HG02588 (cell line): ENCODE data around the gene TMEM231.
"Not testable (repeated sequence)": the region's sequence is repeated elsewhere in the genome, so short reads cannot be mapped to it uniquely, and the experiment has no call there.

ENCODE experiments used
- ATAC-seq: cut with Tn5 transposase; IDR thresholded peaks from one replicate; pipeline ENCODE4 v1.9.1; 2021; ENCODE audit warnings: mild to moderate bottlenecking, moderate library complexity; ENCODE audit not compliant: unreplicated experiment

Gene TMEM231, protein sequence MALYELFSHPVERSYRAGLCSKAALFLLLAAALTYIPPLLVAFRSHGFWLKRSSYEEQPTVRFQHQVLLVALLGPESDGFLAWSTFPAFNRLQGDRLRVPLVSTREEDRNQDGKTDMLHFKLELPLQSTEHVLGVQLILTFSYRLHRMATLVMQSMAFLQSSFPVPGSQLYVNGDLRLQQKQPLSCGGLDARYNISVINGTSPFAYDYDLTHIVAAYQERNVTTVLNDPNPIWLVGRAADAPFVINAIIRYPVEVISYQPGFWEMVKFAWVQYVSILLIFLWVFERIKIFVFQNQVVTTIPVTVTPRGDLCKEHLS

DNA sequence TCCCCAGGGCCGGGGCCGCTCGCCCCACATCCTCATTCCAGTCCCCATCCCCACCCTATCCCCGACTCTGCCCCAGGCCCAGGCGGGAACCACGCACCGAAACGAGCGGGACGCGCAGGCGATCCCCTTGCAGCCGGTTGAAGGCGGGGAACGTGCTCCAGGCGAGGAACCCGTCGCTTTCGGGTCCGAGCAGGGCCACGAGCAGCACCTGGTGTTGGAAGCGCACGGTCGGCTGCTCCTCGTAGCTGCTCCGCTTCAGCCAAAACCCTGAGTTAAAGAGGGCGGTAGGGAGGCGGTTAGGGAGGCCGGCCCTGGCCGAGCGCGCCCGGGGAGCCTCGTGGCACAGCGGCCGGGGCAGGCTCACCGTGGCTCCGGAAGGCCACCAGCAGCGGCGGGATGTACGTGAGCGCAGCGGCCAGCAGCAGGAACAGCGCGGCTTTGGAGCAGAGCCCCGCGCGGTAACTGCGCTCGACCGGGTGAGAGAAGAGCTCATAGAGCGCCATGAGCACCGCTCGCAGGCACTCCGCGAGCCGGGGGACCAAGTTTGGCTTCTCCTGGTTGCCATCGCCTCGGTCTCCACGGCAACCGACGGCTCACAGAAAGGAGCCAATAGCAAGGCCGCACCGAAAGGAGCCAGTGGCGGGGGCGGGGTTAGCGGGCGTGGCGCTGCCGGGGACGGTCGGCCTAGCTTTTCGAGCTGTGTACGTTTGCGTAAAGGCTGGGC, at the start of gene TMEM231:
Gene TMEM231, minus strand, starts transcription at position 546 of the 724 bp plus-strand sequence. Its CDS starts 43 bp downstream, at position 503.
- ATAC-seq = peak; percentile 97

DNA sequence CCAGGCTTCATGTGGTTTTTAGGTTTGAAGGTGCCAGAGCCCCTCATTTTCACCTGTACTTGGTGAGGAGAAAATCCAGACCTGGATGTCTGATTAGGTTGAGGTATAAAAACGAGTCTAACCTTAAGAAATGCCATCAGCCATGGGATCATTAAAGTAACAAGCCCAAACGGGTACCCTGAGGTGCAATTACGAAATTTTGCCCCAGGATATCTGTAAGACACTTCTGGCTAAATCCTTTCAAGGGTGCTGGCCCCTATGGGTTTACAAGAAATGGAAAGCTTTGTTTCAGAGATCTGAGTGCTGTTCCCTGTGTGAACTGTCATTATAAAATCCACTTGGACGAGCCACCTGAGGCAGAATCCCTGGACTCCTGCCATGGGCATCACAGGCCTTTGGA, 47.2 kb upstream of the TMEM231 start:
- no peak for ATAC-seq

DNA sequence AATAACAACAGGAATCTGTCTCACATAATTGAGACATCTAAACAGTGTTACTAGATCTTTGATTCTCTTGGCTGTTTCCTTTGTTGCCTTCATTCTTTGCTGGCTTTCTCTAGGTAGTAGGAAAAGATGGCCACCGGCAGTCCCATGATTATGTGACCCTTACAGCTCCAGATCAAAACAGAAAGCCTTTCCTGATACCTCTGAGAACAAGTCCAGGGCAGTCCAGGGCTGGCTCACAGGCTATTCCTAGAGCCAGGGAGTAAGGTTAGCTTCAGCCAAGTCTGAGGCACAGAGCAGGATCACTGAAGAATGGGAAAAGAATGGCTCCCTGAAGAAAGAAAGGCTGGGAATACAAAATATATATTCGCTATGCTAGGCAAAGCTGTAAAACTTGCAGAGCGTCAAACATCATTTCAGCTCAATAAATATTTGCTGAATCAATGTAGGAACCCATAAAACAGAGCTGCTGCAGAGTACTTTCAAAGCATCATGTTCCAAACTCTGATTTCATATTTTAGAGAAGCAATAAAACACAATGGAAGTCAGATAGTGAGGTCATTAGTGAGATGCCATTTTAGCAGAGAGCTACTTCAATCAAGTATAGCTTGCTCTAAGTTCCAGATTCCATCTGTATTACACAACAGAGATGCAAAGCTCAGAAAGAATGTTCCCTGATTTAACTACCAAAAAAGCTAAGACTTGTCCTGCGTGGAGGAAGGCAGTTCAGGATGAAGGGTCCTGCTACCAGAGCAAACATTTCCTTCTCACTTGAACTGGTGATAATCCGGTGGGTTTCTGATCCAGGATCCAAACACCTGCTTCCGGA, 43.6 kb upstream of the TMEM231 start:
- no peak for ATAC-seq

DNA sequence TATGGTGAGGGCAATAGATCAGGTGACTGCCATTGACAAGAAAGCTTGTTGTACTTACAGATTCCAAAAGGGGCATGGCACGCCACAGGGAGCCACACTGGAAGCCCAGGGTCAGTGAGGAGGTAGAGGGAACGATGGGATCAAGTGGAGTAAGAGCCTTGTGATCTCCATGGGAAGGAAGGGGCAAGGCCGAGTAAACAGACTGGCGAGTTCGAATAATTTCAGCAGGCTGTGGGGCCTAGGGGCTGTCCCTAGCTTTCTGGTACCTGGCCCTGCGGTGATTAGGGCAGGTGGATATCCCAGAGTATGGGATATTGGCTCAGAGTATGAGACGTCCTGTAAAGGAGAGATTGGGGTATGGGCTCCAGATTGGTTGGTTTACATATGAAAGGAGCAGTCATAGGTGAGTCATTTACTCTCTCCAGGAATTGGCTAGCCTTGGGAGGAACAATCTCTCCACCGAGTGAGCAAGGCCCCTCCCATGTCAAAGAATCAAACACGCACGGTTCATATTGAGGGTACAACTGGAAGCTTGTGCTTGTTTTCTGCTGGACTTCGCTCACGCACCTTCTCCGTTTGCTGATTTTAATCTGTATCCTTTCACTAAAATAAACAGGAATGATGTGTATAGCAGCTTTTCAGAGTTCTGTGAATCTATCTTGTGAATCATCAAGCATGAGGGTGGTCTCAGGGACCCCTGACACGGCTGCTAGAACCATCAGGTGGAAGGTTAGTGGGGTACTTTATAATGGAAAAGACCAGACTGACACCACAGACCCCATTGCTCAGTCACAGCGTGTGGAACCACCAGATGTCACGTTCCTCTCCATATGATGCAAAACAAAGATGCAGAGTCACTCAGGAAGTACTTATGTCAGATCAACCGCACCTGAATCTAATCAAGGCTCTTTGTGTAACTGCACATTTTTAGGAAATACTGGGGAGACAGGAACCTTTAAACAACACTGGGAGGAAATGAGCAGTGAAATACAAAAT, 38.1 kb upstream of the TMEM231 start:
- no peak for ATAC-seq

GRCh38 chr16:75593308-75593707, 37.3 kb upstream of the TMEM231 start:
- no peak for ATAC-seq

DNA sequence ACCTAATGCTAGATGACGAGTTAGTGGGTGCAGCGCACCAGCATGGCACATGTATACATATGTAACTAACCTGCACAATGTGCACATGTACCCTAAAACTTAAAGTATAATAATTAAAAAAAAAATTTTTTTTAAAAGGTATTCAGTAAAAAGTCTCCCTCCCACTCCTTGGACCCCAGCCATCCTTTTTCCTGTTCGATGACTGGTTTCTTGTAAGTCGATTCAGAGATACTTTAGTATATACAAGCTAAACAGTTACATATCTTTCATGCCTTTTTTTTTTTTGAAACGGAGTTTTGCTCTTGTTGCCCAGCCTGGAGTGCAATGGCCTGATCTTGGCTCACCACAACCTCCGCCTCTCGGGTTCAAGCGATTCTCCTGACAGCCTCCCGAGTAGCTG, 35.9 kb upstream of the TMEM231 start:
- not testable (repeated sequence) for ATAC-seq

DNA sequence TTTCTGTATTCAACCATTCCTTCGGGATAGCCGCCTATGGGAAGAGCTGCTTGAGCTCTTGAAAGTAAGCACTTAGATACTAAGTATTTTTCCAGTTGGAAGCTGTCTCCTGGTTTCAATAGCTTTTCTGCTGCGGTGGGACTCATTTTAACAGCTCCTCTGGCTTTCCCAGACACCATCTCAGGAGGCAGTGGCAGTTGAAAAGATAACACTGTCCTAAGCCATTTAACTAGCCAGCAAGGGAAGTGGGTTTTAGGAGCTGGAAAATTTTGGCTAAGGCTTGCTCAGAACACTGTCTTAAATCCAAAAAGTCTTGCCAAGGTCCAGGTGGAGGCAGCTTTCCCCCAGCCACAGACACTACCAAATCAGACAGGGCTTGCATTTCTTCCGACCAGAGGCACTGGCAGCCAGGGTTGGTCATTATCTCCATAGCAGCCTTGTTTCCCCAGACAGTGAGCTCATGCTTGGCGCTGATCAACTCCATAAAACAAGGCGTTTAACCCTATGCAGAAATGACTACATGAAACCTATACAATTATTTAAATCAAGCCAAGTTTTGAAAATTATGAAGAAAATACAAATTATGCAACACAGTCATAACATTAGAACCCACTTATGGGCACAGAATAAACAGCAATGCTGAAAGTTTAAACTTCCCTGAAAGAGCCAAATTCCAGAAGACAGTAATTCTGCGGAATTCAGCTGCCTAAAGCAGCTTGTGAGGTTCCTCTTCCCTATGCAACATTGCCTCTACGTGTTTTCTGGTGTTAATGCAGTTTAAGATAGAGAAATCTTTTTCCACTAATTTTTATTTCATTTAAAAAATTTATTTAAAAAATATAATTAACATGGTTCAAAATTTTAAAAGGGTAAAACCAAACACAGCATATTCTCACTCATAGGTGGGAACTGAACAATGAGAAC, 35.1 kb upstream of the TMEM231 start:
- no peak for ATAC-seq

DNA sequence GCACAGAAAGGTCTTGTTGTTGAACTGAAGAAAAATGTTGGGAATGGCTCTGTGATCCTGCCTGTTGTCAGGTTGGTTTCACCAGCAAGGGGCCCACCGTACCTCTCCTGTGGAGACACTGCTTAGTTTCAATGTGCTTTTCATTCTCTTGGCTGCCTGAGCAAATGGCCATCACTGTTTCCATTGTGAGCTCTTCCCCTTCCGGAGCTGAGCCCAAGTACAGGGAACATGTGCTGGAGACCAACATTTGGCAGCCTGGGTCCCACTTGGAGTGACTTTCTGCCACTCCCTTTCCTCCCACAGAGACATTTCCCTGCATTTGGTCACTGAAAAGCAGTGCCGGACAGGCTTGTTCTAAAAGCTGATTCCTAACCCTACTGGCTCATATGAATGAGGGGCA, 33.3 kb upstream of the TMEM231 start:
- ATAC-seq = no peak

- ATAC-seq = no peak
Measured at GRCh38 chr16:75588716-75589115, 32.7 kb upstream of the TMEM231 start.

DNA sequence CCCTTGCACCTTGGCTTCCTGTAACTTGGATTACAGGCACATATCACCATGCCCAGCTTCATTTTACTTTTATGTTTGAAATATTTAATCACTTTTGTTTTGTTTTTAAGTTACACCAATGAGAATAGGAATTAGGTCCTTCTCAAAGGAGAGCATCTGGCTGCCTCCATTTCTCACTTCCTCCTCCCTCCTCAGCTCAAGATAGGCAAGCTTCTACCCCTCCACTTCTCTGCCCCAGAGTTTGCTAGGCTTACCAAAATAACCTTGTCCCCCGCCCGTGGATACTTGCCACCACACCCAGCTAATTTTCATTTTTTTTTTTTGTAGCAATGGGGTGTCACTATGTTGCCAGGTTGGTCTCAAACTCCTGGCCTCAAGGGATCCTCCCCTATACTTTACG, 28.1 kb upstream of the TMEM231 start:
- ATAC-seq = peak; percentile 67

DNA sequence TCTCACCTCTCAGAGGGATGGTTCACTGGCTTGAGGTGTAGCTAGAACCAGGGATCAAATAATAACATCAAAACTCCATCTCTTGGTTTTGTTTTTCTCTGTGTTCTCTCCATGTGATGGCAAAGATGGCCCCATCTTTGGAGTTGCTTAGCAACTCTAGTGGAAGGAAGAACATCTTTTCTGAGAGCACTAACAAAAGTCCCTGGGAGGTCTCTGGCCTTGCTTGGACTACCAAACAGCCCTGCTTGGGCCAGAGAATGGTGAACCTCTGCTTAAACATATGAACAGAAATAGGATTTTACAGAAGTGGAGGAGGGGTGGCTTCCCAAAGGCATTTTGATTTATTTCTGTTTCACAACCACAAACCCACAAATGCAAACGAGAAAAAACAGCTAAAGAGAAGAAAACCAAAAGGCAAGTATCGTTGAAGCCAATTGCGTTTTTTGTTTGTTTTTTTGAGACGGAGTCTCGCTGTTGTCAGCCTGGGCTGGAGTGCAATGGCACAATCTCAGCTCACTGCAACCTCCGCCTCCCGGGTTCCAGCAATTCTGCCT, 23.3 kb upstream of the TMEM231 start:
- no peak for ATAC-seq

- no peak for ATAC-seq
Measured at GRCh38 chr16:75578725-75579124, 22.7 kb upstream of the TMEM231 start.

GRCh38 chr16:75578212-75578611, 22.2 kb upstream of the TMEM231 start:
- ATAC-seq = no peak

GRCh38 chr16:75576384-75576811, 20.3 kb upstream of the TMEM231 start:
- peak; percentile 56 for ATAC-seq

DNA sequence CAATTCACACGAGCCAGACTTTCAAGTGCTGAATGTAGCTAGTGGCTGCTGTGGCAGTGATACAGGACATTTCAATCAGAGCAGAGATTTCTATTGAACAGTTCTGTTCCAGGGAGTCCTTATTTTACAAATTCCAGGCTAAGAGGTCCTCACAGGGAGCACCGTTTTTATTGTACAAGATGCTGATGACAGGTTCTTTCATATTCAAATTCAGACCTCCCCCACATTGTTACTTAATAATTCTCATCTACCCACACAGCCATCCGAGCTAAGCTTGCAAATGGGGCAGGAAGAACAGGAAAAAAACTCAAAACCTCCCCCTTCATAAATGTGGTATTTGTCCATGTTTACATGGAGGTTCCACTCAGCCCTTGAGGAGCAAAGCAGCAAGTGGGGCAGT, 19.9 kb upstream of the TMEM231 start:
- ATAC-seq = no peak

DNA sequence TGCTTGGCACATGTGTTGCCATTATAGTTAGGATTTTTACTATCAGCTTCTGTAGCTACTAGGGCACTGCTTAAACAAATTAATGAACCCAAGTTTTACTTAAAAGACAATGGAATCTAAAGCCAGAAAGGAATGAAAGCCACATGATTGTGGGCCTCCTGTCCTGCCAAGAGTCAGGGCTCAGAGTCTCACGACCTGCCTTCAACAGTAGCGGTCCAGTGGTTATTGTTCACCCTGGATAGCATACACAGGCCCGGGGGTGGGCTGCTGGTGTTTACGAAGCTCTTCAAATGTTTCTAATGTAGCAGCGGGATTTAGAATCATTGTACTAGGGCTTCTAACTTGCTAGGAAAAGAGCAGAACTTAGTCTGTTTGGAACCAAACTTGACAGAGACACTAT, 17.9 kb upstream of the TMEM231 start:
- no peak for ATAC-seq

DNA sequence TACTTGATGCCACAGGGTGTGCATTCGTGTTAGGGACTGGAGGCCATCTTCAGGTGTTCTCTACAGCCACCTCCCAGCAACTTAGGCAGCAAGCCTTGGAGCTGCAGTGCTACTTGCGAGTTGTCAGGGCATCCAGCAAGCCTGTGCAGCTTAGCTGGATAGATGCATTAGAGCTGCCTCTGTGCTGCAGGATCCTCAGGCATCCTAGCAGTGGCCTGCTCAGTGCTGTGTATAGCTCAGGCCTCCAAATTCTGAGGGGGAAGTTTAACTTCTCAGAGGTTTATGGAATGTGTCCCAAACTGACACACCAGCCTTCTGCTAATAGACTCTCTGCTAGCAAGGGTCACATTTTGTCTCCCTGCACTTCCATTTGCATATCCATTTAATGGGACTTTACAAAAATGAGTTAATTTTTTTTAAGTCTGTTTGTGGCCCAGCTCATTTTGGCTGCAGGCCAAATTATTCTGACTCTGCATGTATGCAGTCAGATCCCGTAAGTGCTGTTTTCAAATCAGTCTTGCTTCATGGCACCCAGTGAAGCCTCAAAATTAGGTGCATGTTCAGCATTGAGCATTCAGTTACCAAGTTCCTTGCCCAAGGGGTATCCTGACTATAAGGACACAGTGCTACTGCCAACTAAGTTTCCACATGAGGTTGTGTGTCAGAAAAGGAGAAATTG, 17.0 kb upstream of the TMEM231 start:
- no peak for ATAC-seq

- no peak for ATAC-seq
Measured at GRCh38 chr16:75570396-75571065, 14.5 kb upstream of the TMEM231 start.
